NOMO-1 treated with DMSO at 0.1 percent for 48 hours (cell line): ENCODE data around the gene RALGAPA1.
"Not testable (repeated sequence)": the region's sequence is repeated elsewhere in the genome, so short reads cannot be mapped to it uniquely, and the experiment has no call there.

Experiments used
- DNase-seq: peaks from one replicate; lab custom pipeline; 2025; ENCODE audit not compliant: unreplicated experiment; lab: John Stamatoyannopoulos, UW

The RALGAPA1 gene

GRCh38 chr14:35808638-35809563 is at the start of gene RALGAPA1:
RALGAPA1 (minus strand) TSS chr14:35809295; CDS start chr14:35808835, 460 bp downstream.
- peak; percentile 97 for DNase-seq

GRCh38 chr14:35858521-35859209 is 49.6 kb upstream of the RALGAPA1 start:
- DNase-seq, result no peak

DNA sequence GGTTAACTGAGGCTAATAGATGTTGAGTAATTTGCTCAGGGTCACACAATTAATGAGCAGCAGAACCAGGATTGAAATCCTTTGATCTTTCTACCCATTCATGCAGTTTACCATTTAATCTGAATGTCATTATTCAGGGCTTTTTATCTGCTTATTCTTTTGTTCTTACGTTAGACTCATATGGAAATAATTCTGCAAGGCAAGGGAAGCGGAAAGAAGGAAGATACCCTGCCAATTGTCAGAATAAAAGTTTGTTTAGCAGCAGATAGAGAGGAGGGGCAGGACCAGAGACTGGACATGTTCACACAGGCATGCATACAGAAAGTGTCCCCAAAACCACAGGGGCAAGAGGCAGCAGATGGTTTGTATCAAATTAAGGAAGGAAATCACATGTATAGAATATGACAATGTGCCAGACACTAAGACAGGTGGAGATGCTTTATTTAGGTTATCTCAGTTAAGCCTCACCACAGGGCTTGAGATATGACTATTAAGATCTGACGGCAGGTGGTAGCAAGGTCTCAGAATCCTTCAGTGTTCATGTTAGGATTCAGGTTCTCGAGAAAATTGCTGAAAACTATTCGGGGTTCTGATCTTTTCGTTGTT is 46.9 kb upstream of the RALGAPA1 start:
- peak; percentile 52 for DNase-seq

DNA sequence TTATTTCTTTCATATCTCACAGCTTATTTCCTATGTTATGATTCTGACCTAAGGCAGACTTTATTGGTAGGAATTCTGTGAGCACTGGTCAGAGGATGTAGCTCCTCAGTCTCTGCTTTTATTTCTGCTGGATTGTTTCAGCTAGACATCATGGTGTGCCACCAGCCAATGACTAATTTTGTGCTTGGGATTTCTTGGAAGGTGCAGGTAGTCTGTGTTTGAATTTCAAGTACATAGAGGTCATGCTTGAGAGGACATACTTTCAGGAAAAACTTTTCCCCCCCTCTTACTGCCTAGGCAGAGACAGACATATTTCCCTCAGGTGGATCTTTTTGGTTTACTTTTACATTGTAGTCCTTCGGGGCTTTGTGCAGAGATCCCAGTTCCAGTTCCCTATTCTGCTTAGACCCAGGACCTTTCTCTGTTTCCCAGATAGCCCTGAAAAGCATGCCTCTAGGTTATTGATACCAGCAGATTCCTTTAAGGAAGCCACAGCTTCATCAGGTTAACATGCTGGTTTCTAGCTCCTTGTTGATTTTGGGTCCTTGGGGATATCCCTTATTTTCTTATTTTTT is 45.7 kb upstream of the RALGAPA1 start:
- no peak for DNase-seq

DNA sequence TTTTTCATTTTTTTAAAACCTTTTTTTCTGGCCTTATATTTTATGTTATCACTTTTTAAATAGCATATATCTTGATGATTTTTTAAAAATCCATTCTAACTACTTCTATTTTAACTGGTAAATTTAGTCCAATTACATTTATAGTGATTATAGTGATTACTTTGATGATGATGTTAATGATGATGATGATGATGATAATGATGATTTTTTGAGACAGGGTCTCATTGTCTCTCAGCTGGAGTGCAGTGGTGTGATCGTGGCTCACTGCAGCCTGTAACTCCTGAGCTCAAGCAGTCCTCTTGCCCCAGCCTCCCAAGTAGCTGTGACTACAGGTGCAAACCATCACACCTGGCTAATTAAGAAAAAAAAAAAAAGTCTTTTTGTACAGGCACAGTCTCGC is 44.1 kb upstream of the RALGAPA1 start:
- no peak for DNase-seq

- no peak for DNase-seq
Measured at GRCh38 chr14:35851823-35852222, 42.7 kb upstream of the RALGAPA1 start.

GRCh38 chr14:35849122-35849521 is 40.0 kb upstream of the RALGAPA1 start:
- DNase-seq, result no peak

DNA sequence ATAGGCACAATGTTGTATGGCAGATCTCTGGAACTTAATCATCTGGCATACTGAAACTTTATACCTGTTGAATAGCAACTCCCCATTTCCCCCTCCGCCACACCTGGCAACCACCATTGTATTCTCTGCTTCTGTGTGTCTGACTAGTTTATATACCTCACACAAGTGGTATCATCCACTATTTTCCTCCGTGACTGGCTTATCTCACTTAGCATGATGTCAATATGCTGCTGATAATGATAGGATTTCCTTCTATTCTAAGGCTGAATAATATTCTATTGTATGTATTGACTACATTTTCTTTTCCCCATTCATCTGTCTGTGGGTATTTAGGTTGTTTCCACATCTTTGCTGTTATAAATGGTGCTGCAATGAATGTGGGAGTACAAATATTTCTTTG is 38.5 kb upstream of the RALGAPA1 start:
- no peak for DNase-seq

GRCh38 chr14:35844494-35844893 is 35.4 kb upstream of the RALGAPA1 start:
- DNase-seq, result no peak

GRCh38 chr14:35842245-35842644 is 33.1 kb upstream of the RALGAPA1 start:
- DNase-seq, result not testable (repeated sequence)

- not testable (repeated sequence) for DNase-seq
Measured at GRCh38 chr14:35841704-35842103, 32.6 kb upstream of the RALGAPA1 start.

- no peak for DNase-seq
Measured at GRCh38 chr14:35835208-35835982, 26.3 kb upstream of the RALGAPA1 start.

DNA sequence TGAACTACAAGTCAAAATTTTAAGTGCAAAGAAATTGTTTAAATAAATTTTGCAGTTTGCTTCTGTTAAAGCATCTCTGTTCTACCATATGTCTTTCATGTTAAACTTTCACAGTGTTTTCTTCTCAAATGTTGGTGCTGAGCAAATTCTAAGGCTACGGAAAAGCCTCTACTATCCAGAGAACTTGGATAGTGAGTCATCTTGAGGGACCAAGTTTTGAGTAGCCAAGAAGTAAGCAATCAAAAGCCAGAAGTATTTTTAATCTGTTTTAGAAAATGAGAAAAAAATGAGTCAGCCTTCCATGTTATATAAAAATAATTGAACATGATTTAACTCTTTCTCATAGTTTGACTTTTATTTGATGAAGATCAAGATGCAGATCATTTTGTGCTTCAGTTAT is 20.4 kb upstream of the RALGAPA1 start:
- no peak for DNase-seq

- no peak for DNase-seq
Measured at GRCh38 chr14:35827678-35828472, 18.8 kb upstream of the RALGAPA1 start.

GRCh38 chr14:35826952-35827416 is 17.9 kb upstream of the RALGAPA1 start:
- DNase-seq, result no peak

DNA sequence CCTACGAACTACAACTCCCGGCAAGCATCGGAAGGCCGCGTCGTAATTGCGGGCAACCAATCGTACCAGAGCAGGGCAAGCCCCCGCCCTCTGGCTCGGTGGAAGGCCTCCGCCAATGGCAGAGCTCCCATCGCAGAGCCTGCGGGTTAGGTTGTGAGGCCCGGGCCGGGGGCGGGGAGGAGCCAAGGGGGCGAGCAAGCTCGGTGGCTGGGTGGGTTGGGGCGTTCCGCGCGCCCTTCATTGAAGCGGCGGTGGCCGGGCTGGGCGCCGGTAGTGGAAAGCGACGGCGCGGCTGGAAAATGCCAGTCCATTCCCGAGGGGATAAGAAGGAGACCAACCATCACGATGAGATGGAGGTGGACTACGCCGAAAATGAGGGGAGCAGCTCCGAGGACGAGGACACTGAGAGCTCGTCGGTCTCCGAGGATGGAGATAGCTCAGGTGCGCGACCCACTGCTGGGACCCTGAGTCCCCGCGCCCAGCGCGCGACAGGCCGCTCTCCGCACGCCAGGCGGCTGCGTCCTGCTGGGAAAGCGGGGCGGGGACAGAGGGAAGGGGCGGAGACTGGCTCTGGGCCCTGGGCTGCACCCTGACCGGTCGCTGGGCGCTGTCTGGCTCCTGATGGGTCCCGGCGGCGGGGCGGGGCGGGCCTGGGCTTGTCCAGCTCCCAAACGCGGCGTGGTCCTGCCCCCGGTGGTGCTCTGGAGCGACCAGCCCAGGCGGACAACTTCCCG is 17.3 kb upstream of the RALGAPA1 start, which contains the start of gene BRMS1L:
BRMS1L (plus strand) TSS at position 121 of the 734 bp plus-strand sequence; CDS start at position 300, 179 bp downstream.
- DNase-seq, result peak; percentile 99

- no peak for DNase-seq
Measured at GRCh38 chr14:35825968-35826217, 16.8 kb upstream of the RALGAPA1 start.

- DNase-seq, result not testable (repeated sequence)
Measured at GRCh38 chr14:35824446-35825165, 15.5 kb upstream of the RALGAPA1 start.
